ENCODE results near the gene CTDSP2.

Gene CTDSP2

DNA sequence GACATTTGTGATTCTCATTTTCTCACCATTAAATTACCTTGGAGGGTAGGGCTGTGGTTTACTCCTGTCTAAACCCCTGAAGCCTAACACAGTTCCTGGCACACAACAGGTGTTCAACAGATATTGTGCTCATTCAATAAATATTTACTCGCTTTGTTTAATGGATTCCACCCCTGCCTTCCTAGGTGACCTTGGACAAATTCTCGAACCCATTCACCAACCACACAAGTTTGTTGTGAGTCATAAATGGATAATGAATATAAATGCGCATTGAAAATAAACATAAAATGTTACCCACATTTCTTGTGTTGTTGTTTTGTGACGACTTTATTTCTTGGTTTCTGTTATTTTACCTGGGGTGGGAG, 64.3 kb downstream of the CTDSP2 start:
- TF ChIP-seq TEAD4 (IDR thresholded peaks at IDR 0.05) (no peak), RAD21 (IDR thresholded peaks at IDR 0.05; ENCODE audit: low read depth) (no peak), CEBPB (IDR thresholded peaks at IDR 0.05) (no peak), EGR1 (IDR thresholded peaks at IDR 0.05) (no peak), TAF1 (IDR thresholded peaks at IDR 0.05; ENCODE audit: low read depth) (no peak), CREB1 (IDR thresholded peaks at IDR 0.05; ENCODE audit: low read depth) (no peak), ZBTB7A (IDR thresholded peaks at IDR 0.05; ENCODE audit: low read depth) (no peak), NFIC (IDR thresholded peaks at IDR 0.05) (no peak), TCF12 (IDR thresholded peaks at IDR 0.05; ENCODE audit: low read depth) (no peak)
- TF ChIP-seq, protein P1, sequence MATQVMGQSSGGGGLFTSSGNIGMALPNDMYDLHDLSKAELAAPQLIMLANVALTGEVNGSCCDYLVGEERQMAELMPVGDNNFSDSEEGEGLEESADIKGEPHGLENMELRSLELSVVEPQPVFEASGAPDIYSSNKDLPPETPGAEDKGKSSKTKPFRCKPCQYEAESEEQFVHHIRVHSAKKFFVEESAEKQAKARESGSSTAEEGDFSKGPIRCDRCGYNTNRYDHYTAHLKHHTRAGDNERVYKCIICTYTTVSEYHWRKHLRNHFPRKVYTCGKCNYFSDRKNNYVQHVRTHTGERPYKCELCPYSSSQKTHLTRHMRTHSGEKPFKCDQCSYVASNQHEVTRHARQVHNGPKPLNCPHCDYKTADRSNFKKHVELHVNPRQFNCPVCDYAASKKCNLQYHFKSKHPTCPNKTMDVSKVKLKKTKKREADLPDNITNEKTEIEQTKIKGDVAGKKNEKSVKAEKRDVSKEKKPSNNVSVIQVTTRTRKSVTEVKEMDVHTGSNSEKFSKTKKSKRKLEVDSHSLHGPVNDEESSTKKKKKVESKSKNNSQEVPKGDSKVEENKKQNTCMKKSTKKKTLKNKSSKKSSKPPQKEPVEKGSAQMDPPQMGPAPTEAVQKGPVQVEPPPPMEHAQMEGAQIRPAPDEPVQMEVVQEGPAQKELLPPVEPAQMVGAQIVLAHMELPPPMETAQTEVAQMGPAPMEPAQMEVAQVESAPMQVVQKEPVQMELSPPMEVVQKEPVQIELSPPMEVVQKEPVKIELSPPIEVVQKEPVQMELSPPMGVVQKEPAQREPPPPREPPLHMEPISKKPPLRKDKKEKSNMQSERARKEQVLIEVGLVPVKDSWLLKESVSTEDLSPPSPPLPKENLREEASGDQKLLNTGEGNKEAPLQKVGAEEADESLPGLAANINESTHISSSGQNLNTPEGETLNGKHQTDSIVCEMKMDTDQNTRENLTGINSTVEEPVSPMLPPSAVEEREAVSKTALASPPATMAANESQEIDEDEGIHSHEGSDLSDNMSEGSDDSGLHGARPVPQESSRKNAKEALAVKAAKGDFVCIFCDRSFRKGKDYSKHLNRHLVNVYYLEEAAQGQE (IDR thresholded peaks at IDR 0.05; ENCODE audit: low read depth): no peak
- TF ChIP-seq, protein P2, sequence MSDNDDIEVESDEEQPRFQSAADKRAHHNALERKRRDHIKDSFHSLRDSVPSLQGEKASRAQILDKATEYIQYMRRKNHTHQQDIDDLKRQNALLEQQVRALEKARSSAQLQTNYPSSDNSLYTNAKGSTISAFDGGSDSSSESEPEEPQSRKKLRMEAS (IDR thresholded peaks at IDR 0.05): no peak

DNA sequence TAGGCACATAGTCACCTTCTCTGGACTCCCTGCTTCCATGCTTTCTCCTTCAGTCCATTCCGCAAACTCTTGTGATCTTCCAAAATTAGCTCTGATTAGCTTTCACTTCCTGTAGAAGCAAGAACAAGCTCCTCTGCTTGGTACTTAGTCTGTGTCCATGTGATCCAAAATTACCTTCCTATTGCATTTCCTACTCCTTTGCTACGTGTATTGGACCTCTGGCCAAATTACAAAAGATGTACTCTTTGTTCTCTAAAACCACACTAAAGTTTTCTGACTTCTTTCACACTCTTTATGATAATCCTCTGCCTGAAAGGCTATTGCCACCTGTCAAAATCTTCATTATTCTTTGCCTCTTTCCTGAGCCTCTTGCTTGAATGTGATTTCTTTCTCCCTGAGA, 64.7 kb downstream of the CTDSP2 start:
- TF ChIP-seq CEBPB (IDR thresholded peaks at IDR 0.05) (no peak), EP300 (IDR thresholded peaks at IDR 0.05; ENCODE audit: borderline replicate concordance) (no peak), FOXM1 (IDR thresholded peaks at IDR 0.05; ENCODE audit: borderline replicate concordance, low read depth) (no peak), CREB1 (IDR thresholded peaks at IDR 0.05; ENCODE audit: low read depth) (no peak), TAF1 (IDR thresholded peaks at IDR 0.05; ENCODE audit: low read depth) (no peak), ZBTB7A (IDR thresholded peaks at IDR 0.05; ENCODE audit: low read depth) (no peak), TCF12 (IDR thresholded peaks at IDR 0.05; ENCODE audit: low read depth) (no peak), NFIC (IDR thresholded peaks at IDR 0.05) (no peak), EGR1 (IDR thresholded peaks at IDR 0.05) (no peak), RAD21 (IDR thresholded peaks at IDR 0.05; ENCODE audit: low read depth) (no peak), YY1 (IDR thresholded peaks at IDR 0.05; ENCODE audit: low read depth) (no peak), TEAD4 (IDR thresholded peaks at IDR 0.05) (no peak)
- TF ChIP-seq, protein P1 (IDR thresholded peaks at IDR 0.05; ENCODE audit: low read depth): no peak
- TF ChIP-seq, protein P2 (IDR thresholded peaks at IDR 0.05): no peak
- TF ChIP-seq, protein P3, sequence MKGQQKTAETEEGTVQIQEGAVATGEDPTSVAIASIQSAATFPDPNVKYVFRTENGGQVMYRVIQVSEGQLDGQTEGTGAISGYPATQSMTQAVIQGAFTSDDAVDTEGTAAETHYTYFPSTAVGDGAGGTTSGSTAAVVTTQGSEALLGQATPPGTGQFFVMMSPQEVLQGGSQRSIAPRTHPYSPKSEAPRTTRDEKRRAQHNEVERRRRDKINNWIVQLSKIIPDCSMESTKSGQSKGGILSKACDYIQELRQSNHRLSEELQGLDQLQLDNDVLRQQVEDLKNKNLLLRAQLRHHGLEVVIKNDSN (IDR thresholded peaks at IDR 0.05): no peak

DNA sequence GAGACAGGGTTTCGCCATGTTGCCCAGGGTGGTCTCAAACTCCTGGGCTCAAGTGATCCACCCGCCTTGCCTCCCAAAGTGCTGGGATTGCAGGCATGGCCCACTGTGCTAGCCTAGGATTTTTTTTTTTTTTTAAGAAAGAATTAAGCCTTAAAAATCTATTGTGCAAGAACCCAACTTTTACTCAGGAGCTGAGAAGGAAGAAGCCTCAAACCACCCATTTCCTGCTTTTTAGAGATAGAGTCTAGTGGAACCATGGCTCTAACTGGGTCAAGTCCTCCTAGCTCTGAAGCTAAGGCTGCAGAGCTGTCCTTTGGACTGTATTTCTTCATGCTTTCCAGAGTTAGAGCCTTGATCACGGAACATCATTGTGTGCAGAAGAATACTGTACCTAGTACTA, 65.3 kb downstream of the CTDSP2 start:
- no peak for TF ChIP-seq YY1 (IDR thresholded peaks at IDR 0.05; ENCODE audit: low read depth)
- TF ChIP-seq EP300 (IDR thresholded peaks at IDR 0.05; ENCODE audit: borderline replicate concordance): no peak
- TF ChIP-seq TEAD4 (IDR thresholded peaks at IDR 0.05): no peak
- no peak for TF ChIP-seq TAF1 (IDR thresholded peaks at IDR 0.05; ENCODE audit: low read depth)
- TF ChIP-seq CREB1 (IDR thresholded peaks at IDR 0.05; ENCODE audit: low read depth): no peak
- no peak for TF ChIP-seq NFIC (IDR thresholded peaks at IDR 0.05)
- TF ChIP-seq TCF12 (IDR thresholded peaks at IDR 0.05; ENCODE audit: low read depth): no peak
- TF ChIP-seq FOXM1 (IDR thresholded peaks at IDR 0.05; ENCODE audit: borderline replicate concordance, low read depth): no peak
- TF ChIP-seq, protein P2 (IDR thresholded peaks at IDR 0.05): no peak
- TF ChIP-seq ZBTB7A (IDR thresholded peaks at IDR 0.05; ENCODE audit: low read depth): no peak
- TF ChIP-seq EGR1 (IDR thresholded peaks at IDR 0.05): no peak
- no peak for TF ChIP-seq RAD21 (IDR thresholded peaks at IDR 0.05; ENCODE audit: low read depth)
- no peak for TF ChIP-seq CEBPB (IDR thresholded peaks at IDR 0.05)
- TF ChIP-seq, protein P3 (IDR thresholded peaks at IDR 0.05): no peak
- TF ChIP-seq, protein P1 (IDR thresholded peaks at IDR 0.05; ENCODE audit: low read depth): no peak

DNA sequence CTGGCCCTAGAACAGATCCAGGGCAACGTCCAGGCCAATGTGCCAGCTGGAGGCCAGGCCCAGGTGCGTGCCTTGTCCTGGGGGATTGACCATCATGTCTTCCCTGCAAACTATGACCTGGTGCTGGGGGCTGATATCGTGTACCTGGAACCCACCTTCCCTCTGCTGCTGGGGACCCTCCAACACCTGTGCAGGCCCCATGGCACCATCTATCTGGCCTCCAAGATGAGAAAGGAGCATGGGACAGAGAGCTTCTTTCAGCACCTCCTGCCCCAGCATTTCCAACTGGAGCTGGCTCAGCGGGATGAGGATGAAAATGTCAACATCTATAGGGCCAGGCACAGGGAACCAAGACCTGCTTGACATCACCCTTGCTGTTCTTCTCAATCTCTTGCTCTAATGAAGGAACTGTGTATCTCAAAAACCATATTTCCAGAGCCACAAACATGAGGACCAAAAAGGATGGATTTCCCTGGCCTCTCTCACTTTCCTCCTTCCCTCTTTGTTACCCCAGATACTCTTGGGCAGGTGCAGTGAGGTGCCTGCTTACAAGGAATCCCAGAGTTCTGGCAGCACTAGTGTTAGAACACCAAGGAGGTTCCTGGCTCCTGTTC, 66.1 kb downstream of the CTDSP2 start:
- no peak for TF ChIP-seq YY1 (IDR thresholded peaks at IDR 0.05; ENCODE audit: low read depth)
- no peak for TF ChIP-seq ZBTB7A (IDR thresholded peaks at IDR 0.05; ENCODE audit: low read depth)

Data from Ishikawa (cell line).